ENCODE data around the gene CATSPER3.

Gene CATSPER3

GRCh38 chr5:135055396-135055795 is 87.7 kb downstream of the CATSPER3 start:
- Histone ChIP-seq H3K36me3 (no peaks in the 10 kb centered on the region), H3K27me3 (no peaks in the 10 kb centered on the region), H3K4me3 (no peak overlapping the region), H3K27ac (no peak overlapping the region), H4K20me1 (no peaks in the 10 kb centered on the region), H3K9me3 (no peaks in the 10 kb centered on the region), H3K4me1 (peaks cover 22% of the 10 kb centered on the region), H3K9ac (no peak overlapping the region), H3K4me2 (no peak overlapping the region)
- no peak for TF ChIP-seq Cebpa-rat (IDR thresholded peaks at IDR 0.05)

GRCh38 chr5:135056316-135057030 is 88.8 kb downstream of the CATSPER3 start:
- Histone ChIP-seq H3K27ac (no peak overlapping the region), H3K9ac (no peak overlapping the region), H4K20me1 (no peaks in the 10 kb centered on the region), H3K36me3 (no peaks in the 10 kb centered on the region), H3K9me3 (no peaks in the 10 kb centered on the region), H3K27me3 (no peaks in the 10 kb centered on the region), H3K4me3 (no peak overlapping the region), H3K4me1 (peaks cover 22% of the 10 kb centered on the region), H3K4me2 (no peak overlapping the region)
- TF ChIP-seq Cebpa-rat (IDR thresholded peaks at IDR 0.05), result no peak

- Histone ChIP-seq H3K27me3 (no peaks in the 10 kb centered on the region), H3K9me3 (no peaks in the 10 kb centered on the region), H3K4me3 (no peak overlapping the region)
Measured at GRCh38 chr5:135057233-135057632, 89.5 kb downstream of the CATSPER3 start.

GRCh38 chr5:135058331-135058732 is 90.6 kb downstream of the CATSPER3 start:
- Histone ChIP-seq H3K36me3 (no peaks in the 10 kb centered on the region), H3K4me1 (peaks cover 13% of the 10 kb centered on the region), H3K9ac (no peak overlapping the region), H3K9me3 (no peaks in the 10 kb centered on the region), H3K4me3 (no peak overlapping the region), H4K20me1 (no peaks in the 10 kb centered on the region), H3K4me2 (no peak overlapping the region), H3K27ac (no peak overlapping the region), H3K27me3 (no peaks in the 10 kb centered on the region)
- TF ChIP-seq Cebpa-rat (IDR thresholded peaks at IDR 0.05), result no peak

More at GRCh38 chr5:135057233-135057632, 89.5 kb downstream of the CATSPER3 start:
- Histone ChIP-seq H3K27ac (no peak overlapping the region), H3K4me2 (no peak overlapping the region), H3K36me3 (no peaks in the 10 kb centered on the region), H4K20me1 (no peaks in the 10 kb centered on the region), H3K4me1 (peaks cover 22% of the 10 kb centered on the region), H3K9ac (no peak overlapping the region)
- no peak for TF ChIP-seq Cebpa-rat (IDR thresholded peaks at IDR 0.05)

- Histone ChIP-seq H3K27ac (no peak overlapping the region), H3K4me3 (no peak overlapping the region), H3K9ac (no peak overlapping the region), H3K9me3 (no peaks in the 10 kb centered on the region), H3K4me2 (no peak overlapping the region), H3K36me3 (no peaks in the 10 kb centered on the region), H3K27me3 (no peaks in the 10 kb centered on the region), H3K4me1 (peaks cover 4% of the 10 kb centered on the region; the same call in 1 of the 2 replicates), H4K20me1 (no peaks in the 10 kb centered on the region)
- no peak for TF ChIP-seq Cebpa-rat (IDR thresholded peaks at IDR 0.05)
Measured at GRCh38 chr5:135059000-135059923, 91.6 kb downstream of the CATSPER3 start.

- TF ChIP-seq Cebpa-rat (IDR thresholded peaks at IDR 0.05), result no peak
- Histone ChIP-seq H3K4me3 (no peak overlapping the region), H3K4me1 (no peaks in the 10 kb centered on the region), H3K27me3 (no peaks in the 10 kb centered on the region), H3K4me2 (no peak overlapping the region), H4K20me1 (no peaks in the 10 kb centered on the region), H3K9me3 (no peaks in the 10 kb centered on the region), H3K27ac (no peak overlapping the region), H3K9ac (no peak overlapping the region), H3K36me3 (no peaks in the 10 kb centered on the region)
Measured at GRCh38 chr5:135060021-135060420, 92.3 kb downstream of the CATSPER3 start.

GRCh38 chr5:135061001-135061400 is 93.3 kb downstream of the CATSPER3 start:
- Histone ChIP-seq H3K27ac (no peak overlapping the region), H4K20me1 (no peaks in the 10 kb centered on the region), H3K9me3 (no peaks in the 10 kb centered on the region), H3K36me3 (no peaks in the 10 kb centered on the region), H3K27me3 (no peaks in the 10 kb centered on the region), H3K4me3 (no peak overlapping the region), H3K4me1 (no peaks in the 10 kb centered on the region), H3K4me2 (no peak overlapping the region), H3K9ac (no peak overlapping the region)
- TF ChIP-seq Cebpa-rat (IDR thresholded peaks at IDR 0.05), result no peak

Data from BLaER1 (cell line).